Liver (tissue), 9 donors: Measurements from ENCODE around the gene TREM2. TPM values are rescaled to one million over a fixed set of nuclear protein-coding genes. Genes with fewer than 3 reads are reported as not detected.

Experiments
- DNase-seq: peaks from one replicate; pipeline ENCODE4 v3.0.0-alpha.2; 2017; ENCODE audit warnings: low spot score
- H3K27ac ChIP-seq, 2 donors: one replicate each; pipeline ENCODE4 v1.7.0; 2013; ENCODE audit warnings: inconsistent platforms in 2 of 2, low read length in 2 of 2, control low read depth in 1 of 2, low read depth in 1 of 2, mild to moderate bottlenecking in 1 of 2
- H3K27me3 ChIP-seq, 4 donors: one replicate each; pipeline versions ENCODE4 v1.6.1 to v1.7.0; 2013; ENCODE audit warnings: low read length in 3 of 4, inconsistent platforms in 1 of 4, mild to moderate bottlenecking in 1 of 4, moderate library complexity in 1 of 4; ENCODE audit not compliant: control insufficient read depth in 4 of 4, insufficient read depth in 4 of 4
- H3K36me3 ChIP-seq, 4 donors: one replicate each; pipeline versions ENCODE4 v1.6.1 to v1.7.0; 2013; ENCODE audit warnings: low read length in 3 of 4, mild to moderate bottlenecking in 3 of 4, low read depth in 1 of 4, moderate library complexity in 1 of 4; ENCODE audit not compliant: control insufficient read depth in 4 of 4, insufficient read depth in 3 of 4
- H3K4me1 ChIP-seq, 4 donors: one replicate each; pipeline versions ENCODE4 v1.6.1 to v1.7.0; 2013; ENCODE audit warnings: low read length in 3 of 4, mild to moderate bottlenecking in 3 of 4, moderate library complexity in 1 of 4; ENCODE audit not compliant: control insufficient read depth in 4 of 4, insufficient read depth in 4 of 4
- H3K4me3 ChIP-seq, 3 donors: one replicate each; pipeline versions ENCODE4 v1.6.1 to v1.7.0; 2013; ENCODE audit warnings: low read length in 3 of 3, control low read depth in 1 of 3, low read depth in 1 of 3, mild to moderate bottlenecking in 1 of 3
- H3K9ac ChIP-seq, 2 donors: one replicate each; pipeline ENCODE4 v1.7.0; 2013; ENCODE audit warnings: low read length in 2 of 2, mild to moderate bottlenecking in 2 of 2, moderate library complexity in 2 of 2, control low read depth in 1 of 2, low read depth in 1 of 2
- H3K9me3 ChIP-seq, 4 donors: one replicate each; pipeline versions ENCODE4 v1.6.1 to v1.7.0; 2013; ENCODE audit warnings: low read length in 3 of 4; ENCODE audit not compliant: control insufficient read depth in 4 of 4
- EGR1 ChIP-seq, 2 donors: IDR thresholded peaks; 2 replicates each; pipeline ENCODE4 v1.6.1; 2016 to 2018; ENCODE audit warnings: antibody characterized with exemption in 2 of 2, low read depth in 2 of 2
- FOXA1 ChIP-seq: IDR thresholded peaks from 2 replicates; pipeline ENCODE4 v1.6.1; 2016; ENCODE audit warnings: antibody characterized with exemption
- FOXA2 ChIP-seq: IDR thresholded peaks from 2 replicates; pipeline ENCODE4 v1.6.1; 2016; ENCODE audit warnings: antibody characterized with exemption
- HNF4A ChIP-seq, 2 donors: conservative IDR thresholded peaks; 2 replicates each; pipeline ENCODE4 v1.6.1; 2016; ENCODE audit warnings: antibody characterized with exemption in 2 of 2, mild to moderate bottlenecking in 2 of 2
- HNF4G ChIP-seq: IDR thresholded peaks from 2 replicates; pipeline ENCODE4 v1.6.1; 2016; ENCODE audit warnings: antibody characterized with exemption
- JUND ChIP-seq, 2 donors: IDR thresholded peaks; 2 replicates each; pipeline ENCODE4 v1.6.1; 2016; ENCODE audit warnings: antibody characterized with exemption in 2 of 2
- MAX ChIP-seq: IDR thresholded peaks from 2 replicates; pipeline ENCODE4 v1.6.1; 2016; ENCODE audit warnings: antibody characterized with exemption
- NR2F2 ChIP-seq: IDR thresholded peaks from 2 replicates; pipeline ENCODE4 v1.6.1; 2016; ENCODE audit warnings: antibody characterized with exemption
- RAD21 ChIP-seq, 2 donors: IDR thresholded peaks; 2 replicates each; pipeline ENCODE4 v1.6.1; 2016; ENCODE audit warnings: antibody characterized with exemption in 2 of 2, mild to moderate bottlenecking in 2 of 2
- RXRA ChIP-seq, 2 donors: IDR thresholded peaks; 2 replicates each; pipeline ENCODE4 v1.6.1; 2017 to 2018; ENCODE audit warnings: antibody characterized with exemption in 2 of 2, mild to moderate bottlenecking in 1 of 2
- TAF1 ChIP-seq: conservative IDR thresholded peaks from 2 replicates; pipeline ENCODE4 v1.6.1; 2016; ENCODE audit warnings: antibody characterized with exemption, mild to moderate bottlenecking
- YY1 ChIP-seq: IDR thresholded peaks from 2 replicates; pipeline ENCODE4 v1.6.1; 2016; ENCODE audit warnings: antibody characterized with exemption, mild to moderate bottlenecking
- ZBTB33 ChIP-seq: IDR thresholded peaks from 2 replicates; pipeline ENCODE4 v1.6.1; 2016; ENCODE audit warnings: antibody characterized with exemption
- WGBS: extraction: QIAGEN DNeasy Blood & Tissue Kit; methylation state at CpG from one replicate; pipeline ENCODE4 v1.1.7; 2013; 5-methylcytosine and 5-hydroxymethylcytosine counted together
- polyA plus RNA-seq, 2 donors: library from polyadenylated mRNA; stranded (reverse) in 1 of 2; unstranded in 1 of 2; fragments of 200-250 nt in 1 of 2; fragments of >200 nt in 1 of 2; fragmentation: Nextera tagmentation in 1 of 2; extraction: Ambion mirVana in 1 of 2; gene quantifications; one replicate each; pipeline versions ENCODE4 v1.2.1 to v1.2.3, GENCODE V29; 2013 to 2015
- total RNA-seq, 2 donors: library from RNA; depleted of rRNA; stranded (reverse); fragments of >200 nt; gene quantifications; one replicate each; pipeline ENCODE4 v1.2.3, GENCODE V29; 2014
- TF ChIP-seq, protein P1 (sequence below): fragments of 150-350 bp; IDR thresholded peaks from 2 replicates; pipeline ENCODE4 v1.5.1; 2017; ENCODE audit warnings: improper control_type of control experiment, low read depth, low read length; ENCODE audit not compliant: missing input control
- TF ChIP-seq, protein P2 (sequence below): IDR thresholded peaks from 2 replicates; pipeline ENCODE4 v1.6.1; 2016; ENCODE audit warnings: antibody characterized with exemption
- TF ChIP-seq, protein P3 (sequence below): IDR thresholded peaks from 2 replicates; pipeline ENCODE4 v1.6.1; 2016; ENCODE audit warnings: antibody characterized with exemption, mild to moderate bottlenecking
- donor health status: healthy.
- donor health status: healthy.
- donor health status: healthy.
- donor health status: healthy.
- donor health status: healthy.

Gene TREM2
- total and polyA plus RNA-seq, 4 donors = 0.18 to 0.90 TPM; not detected in 2

GRCh38 chr6:41174610-41175009, 11.7 kb upstream of the TREM2 start (continued):
- TF ChIP-seq, protein P1, sequence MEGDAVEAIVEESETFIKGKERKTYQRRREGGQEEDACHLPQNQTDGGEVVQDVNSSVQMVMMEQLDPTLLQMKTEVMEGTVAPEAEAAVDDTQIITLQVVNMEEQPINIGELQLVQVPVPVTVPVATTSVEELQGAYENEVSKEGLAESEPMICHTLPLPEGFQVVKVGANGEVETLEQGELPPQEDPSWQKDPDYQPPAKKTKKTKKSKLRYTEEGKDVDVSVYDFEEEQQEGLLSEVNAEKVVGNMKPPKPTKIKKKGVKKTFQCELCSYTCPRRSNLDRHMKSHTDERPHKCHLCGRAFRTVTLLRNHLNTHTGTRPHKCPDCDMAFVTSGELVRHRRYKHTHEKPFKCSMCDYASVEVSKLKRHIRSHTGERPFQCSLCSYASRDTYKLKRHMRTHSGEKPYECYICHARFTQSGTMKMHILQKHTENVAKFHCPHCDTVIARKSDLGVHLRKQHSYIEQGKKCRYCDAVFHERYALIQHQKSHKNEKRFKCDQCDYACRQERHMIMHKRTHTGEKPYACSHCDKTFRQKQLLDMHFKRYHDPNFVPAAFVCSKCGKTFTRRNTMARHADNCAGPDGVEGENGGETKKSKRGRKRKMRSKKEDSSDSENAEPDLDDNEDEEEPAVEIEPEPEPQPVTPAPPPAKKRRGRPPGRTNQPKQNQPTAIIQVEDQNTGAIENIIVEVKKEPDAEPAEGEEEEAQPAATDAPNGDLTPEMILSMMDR = no peak
- TF ChIP-seq ZBTB33 = no peak
- no peak for TF ChIP-seq HNF4A (conservative IDR thresholded peaks at IDR 0.05)

DNA sequence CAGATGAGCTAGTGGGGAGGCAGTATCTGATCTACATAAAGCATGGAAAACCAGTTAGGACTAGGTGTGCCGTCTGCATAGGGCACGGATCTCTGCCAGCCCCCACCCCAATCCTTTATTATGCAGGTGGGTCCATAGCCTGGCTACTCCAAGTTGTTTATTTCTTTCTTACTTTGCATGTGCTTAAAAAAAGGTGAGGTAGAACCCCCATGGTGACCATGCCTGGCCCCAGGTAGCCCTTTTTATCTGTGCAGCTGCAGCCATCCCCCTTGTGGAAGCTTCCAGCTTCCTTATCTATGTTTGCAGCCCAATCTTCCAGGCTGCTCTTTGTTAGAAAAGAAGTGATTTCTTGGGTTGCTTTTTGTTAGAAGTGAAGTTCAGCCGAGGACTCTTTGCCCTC, 9.0 kb upstream of the TREM2 start:
- no peak for TF ChIP-seq JUND (IDR thresholded peaks at IDR 0.05)
- no peak overlapping the region for H3K4me3 ChIP-seq
- no peaks in the 10 kb centered on the region for H3K4me1 ChIP-seq
- DNase-seq = no peak
- H3K27ac ChIP-seq = no peak overlapping the region
- H3K9me3 ChIP-seq = no peaks in the 10 kb centered on the region
- peaks cover 0 to under 1% (median 0%) of the 10 kb centered on the region in 4 donors for H3K27me3 ChIP-seq
- WGBS = 25% methylated on average over 3 of the region's 3 CpGs
- H3K9ac ChIP-seq = no peak overlapping the region
- no peaks in the 10 kb centered on the region for H3K36me3 ChIP-seq

DNA sequence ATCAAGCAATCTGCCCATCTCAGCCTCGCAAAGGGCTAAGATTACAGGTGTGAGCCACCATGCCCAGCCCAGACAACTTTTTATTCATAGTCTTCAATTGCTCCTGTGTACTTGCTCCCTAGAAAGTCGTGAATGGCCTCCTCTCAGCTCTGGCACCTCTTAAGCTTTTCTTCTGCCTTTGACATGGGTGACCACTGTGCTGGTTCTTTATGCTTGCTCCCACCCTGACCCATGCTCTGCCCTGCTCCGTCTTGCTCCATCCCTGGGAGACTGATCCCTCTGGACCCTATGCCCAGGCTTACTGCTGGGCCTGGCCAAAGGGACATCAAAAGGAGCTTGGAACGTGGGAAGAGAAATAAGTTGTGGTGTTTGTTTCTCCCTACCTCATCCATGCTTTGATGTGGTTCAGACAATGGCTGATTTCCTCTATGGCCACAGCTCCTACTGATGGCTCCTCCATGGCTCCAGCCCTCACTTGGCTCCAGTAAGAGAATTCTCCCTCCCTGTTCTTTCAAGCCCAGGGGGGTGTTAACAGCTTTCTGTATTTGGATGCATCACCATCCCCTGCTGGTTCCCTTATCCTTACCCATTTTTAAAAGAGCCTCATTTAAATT, 7.7 kb upstream of the TREM2 start:
- H3K36me3 ChIP-seq = no peaks in the 10 kb centered on the region
- H3K4me3 ChIP-seq = no peak overlapping the region
- TF ChIP-seq RXRA (IDR thresholded peaks at IDR 0.05) = no peak
- no peak for TF ChIP-seq NR2F2
- no peak for TF ChIP-seq TAF1
- no peak for TF ChIP-seq FOXA1
- TF ChIP-seq, protein P2, sequence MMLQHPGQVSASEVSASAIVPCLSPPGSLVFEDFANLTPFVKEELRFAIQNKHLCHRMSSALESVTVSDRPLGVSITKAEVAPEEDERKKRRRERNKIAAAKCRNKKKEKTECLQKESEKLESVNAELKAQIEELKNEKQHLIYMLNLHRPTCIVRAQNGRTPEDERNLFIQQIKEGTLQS = no peak
- no peak for TF ChIP-seq YY1
- no peak for TF ChIP-seq HNF4G
- TF ChIP-seq, protein P3, sequence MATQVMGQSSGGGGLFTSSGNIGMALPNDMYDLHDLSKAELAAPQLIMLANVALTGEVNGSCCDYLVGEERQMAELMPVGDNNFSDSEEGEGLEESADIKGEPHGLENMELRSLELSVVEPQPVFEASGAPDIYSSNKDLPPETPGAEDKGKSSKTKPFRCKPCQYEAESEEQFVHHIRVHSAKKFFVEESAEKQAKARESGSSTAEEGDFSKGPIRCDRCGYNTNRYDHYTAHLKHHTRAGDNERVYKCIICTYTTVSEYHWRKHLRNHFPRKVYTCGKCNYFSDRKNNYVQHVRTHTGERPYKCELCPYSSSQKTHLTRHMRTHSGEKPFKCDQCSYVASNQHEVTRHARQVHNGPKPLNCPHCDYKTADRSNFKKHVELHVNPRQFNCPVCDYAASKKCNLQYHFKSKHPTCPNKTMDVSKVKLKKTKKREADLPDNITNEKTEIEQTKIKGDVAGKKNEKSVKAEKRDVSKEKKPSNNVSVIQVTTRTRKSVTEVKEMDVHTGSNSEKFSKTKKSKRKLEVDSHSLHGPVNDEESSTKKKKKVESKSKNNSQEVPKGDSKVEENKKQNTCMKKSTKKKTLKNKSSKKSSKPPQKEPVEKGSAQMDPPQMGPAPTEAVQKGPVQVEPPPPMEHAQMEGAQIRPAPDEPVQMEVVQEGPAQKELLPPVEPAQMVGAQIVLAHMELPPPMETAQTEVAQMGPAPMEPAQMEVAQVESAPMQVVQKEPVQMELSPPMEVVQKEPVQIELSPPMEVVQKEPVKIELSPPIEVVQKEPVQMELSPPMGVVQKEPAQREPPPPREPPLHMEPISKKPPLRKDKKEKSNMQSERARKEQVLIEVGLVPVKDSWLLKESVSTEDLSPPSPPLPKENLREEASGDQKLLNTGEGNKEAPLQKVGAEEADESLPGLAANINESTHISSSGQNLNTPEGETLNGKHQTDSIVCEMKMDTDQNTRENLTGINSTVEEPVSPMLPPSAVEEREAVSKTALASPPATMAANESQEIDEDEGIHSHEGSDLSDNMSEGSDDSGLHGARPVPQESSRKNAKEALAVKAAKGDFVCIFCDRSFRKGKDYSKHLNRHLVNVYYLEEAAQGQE = no peak
- TF ChIP-seq ZBTB33 = no peak
- no peak for TF ChIP-seq RAD21 (IDR thresholded peaks at IDR 0.05)
- no peak for TF ChIP-seq MAX
- TF ChIP-seq HNF4A (conservative IDR thresholded peaks at IDR 0.05) = no peak
- TF ChIP-seq FOXA2 = no peak
- no peak for TF ChIP-seq JUND (IDR thresholded peaks at IDR 0.05)
- no peak for TF ChIP-seq EGR1 (IDR thresholded peaks at IDR 0.05; ENCODE audit: low read depth in 2 of 2)
- no peaks in the 10 kb centered on the region for H3K9me3 ChIP-seq
- 68% methylated on average over 4 of the region's 4 CpGs for WGBS
- H3K27ac ChIP-seq = no peak overlapping the region
- no peak overlapping the region for H3K9ac ChIP-seq
- H3K27me3 ChIP-seq = peaks cover 0 to 3% (median 0%) of the 10 kb centered on the region in 4 donors
- DNase-seq = peak; percentile 6
- H3K4me1 ChIP-seq = no peaks in the 10 kb centered on the region
